Prostate gland (tissue), 2 donors: ENCODE data around the gene ALDH1L1. TPM values are rescaled to one million over a fixed set of nuclear protein-coding genes. Genes with fewer than 3 reads are reported as not detected.

Source experiments
- DNase-seq: peaks from one replicate; pipeline ENCODE4 v3.0.0-alpha.2; 2019; ENCODE audit warnings: low spot score
- H3K27ac ChIP-seq, 2 donors: fragments of 200-600 bp; sonication (generic); 2 replicates each; pipeline ENCODE4 v1.5.1; 2017 to 2019
- H3K27me3 ChIP-seq: fragments of 200-600 bp; sonication (generic); replicated peaks from 2 replicates; pipeline ENCODE4 v1.5.1; 2019; ENCODE audit not compliant: insufficient read depth
- H3K36me3 ChIP-seq, 2 donors: fragments of 200-600 bp; sonication (generic); 1 replicate in 1 of 2; 2 replicates in 1 of 2; pipeline versions ENCODE4 v1.5.1 to v1.8.1; 2017 to 2019
- H3K4me1 ChIP-seq: fragments of 200-600 bp; sonication (generic); replicated peaks from 2 replicates; pipeline ENCODE4 v1.5.1; 2019
- H3K4me3 ChIP-seq, 2 donors: fragments of 200-600 bp; sonication (generic); 2 replicates each; pipeline ENCODE4 v1.5.1; 2017 to 2019
- H3K9me3 ChIP-seq: fragments of 200-600 bp; sonication (generic); 2 replicates; pipeline ENCODE4 v1.5.1; 2017
- POLR2A ChIP-seq: fragments of 450-650 bp; IDR thresholded peaks from one replicate; pipeline ENCODE4 v1.6.1; 2016; ENCODE audit warnings: antibody characterized with exemption, mild to moderate bottlenecking
- POLR2AphosphoS5 ChIP-seq: sonication (generic); formaldehyde crosslinking; IDR thresholded peaks from one replicate; pipeline ENCODE4 v1.6.1; 2017; ENCODE audit warnings: antibody characterized with exemption
- WGBS: methylation state at CpG from one replicate; pipeline ENCODE4 v1.1.5; 2018; 5-methylcytosine and 5-hydroxymethylcytosine counted together
- intact Hi-C: fragments of 100-400 bp; cut with DNase I; formaldehyde crosslinking; loops from one replicate; pipeline ENCODE4 v1.14.2; 2022
- total RNA-seq, 2 donors: library from RNA; depleted of rRNA; stranded (reverse); fragments of >200 nt; gene quantifications; one replicate each; pipeline ENCODE4 v1.1.0, GENCODE V29; 2016
- TF ChIP-seq, protein P1 (sequence below), 4 experiments: fragments of 200-600 bp in 2 of 4; fragments of 450-650 bp in 2 of 4; sonication (generic) in 2 of 4; IDR thresholded peaks; 1 replicate in 3 of 4; 2 replicates in 1 of 4; pipeline ENCODE4 v1.5.1; 2016 to 2019; ENCODE audit warnings: antibody characterized with exemption in 4 of 4, mild to moderate bottlenecking in 2 of 4, moderate library complexity in 2 of 4

The ALDH1L1 gene
- total RNA-seq, 2 donors from 2014 or later, result 19.6 to 57.3 TPM

GRCh38 chr3:126212620-126213378 is 32.4 kb upstream of the ALDH1L1 start:
- H3K36me3 ChIP-seq, result no peaks in the 10 kb centered on the region
- no peaks in the 10 kb centered on the region for H3K9me3 ChIP-seq
- 4% methylated on average over 33 of the region's 57 CpGs for WGBS
- peak overlapping the region; percentile 70 to 87 for H3K27ac ChIP-seq
- H3K4me3 ChIP-seq, result peak overlapping the region; percentile 36 to 43
- no peaks in the 10 kb centered on the region for H3K4me1 ChIP-seq
- H3K27me3 ChIP-seq, result no peaks in the 10 kb centered on the region
- DNase-seq, result peak; percentile 65
- TF ChIP-seq POLR2A (peak; percentile 16), POLR2AphosphoS5 (peak; percentile 44)
- TF ChIP-seq, protein P1, sequence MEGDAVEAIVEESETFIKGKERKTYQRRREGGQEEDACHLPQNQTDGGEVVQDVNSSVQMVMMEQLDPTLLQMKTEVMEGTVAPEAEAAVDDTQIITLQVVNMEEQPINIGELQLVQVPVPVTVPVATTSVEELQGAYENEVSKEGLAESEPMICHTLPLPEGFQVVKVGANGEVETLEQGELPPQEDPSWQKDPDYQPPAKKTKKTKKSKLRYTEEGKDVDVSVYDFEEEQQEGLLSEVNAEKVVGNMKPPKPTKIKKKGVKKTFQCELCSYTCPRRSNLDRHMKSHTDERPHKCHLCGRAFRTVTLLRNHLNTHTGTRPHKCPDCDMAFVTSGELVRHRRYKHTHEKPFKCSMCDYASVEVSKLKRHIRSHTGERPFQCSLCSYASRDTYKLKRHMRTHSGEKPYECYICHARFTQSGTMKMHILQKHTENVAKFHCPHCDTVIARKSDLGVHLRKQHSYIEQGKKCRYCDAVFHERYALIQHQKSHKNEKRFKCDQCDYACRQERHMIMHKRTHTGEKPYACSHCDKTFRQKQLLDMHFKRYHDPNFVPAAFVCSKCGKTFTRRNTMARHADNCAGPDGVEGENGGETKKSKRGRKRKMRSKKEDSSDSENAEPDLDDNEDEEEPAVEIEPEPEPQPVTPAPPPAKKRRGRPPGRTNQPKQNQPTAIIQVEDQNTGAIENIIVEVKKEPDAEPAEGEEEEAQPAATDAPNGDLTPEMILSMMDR (IDR thresholded peaks at IDR 0.05), result peak in 3 of 4 experiments; percentile 27 to 52 (median 51)
- intact Hi-C loops, result no loop called here

GRCh38 chr3:126212250-126212619 is 31.8 kb upstream of the ALDH1L1 start:
- TF ChIP-seq POLR2A (no peak), POLR2AphosphoS5 (no peak)
- TF ChIP-seq, protein P1 (IDR thresholded peaks at IDR 0.05), result no peak
- Histone ChIP-seq H3K4me3 (no peak overlapping the region), H3K27ac (peak overlapping the region; percentile 70 to 87), H3K36me3 (no peaks in the 10 kb centered on the region), H3K4me1 (no peaks in the 10 kb centered on the region), H3K9me3 (no peaks in the 10 kb centered on the region), H3K27me3 (no peaks in the 10 kb centered on the region)
- DNase-seq, result no peak
- intact Hi-C loops, result no loop called here
- 61% methylated on average over 2 of the region's 2 CpGs for WGBS

- Histone ChIP-seq H3K36me3 (no peaks in the 10 kb centered on the region), H3K27me3 (no peaks in the 10 kb centered on the region), H3K4me3 (no peak overlapping the region), H3K9me3 (no peaks in the 10 kb centered on the region), H3K4me1 (no peaks in the 10 kb centered on the region), H3K27ac (no peak overlapping the region)
- intact Hi-C loops, result no loop called here
- DNase-seq, result no peak
- TF ChIP-seq, protein P1 (IDR thresholded peaks at IDR 0.05), result no peak
- TF ChIP-seq POLR2A (no peak), POLR2AphosphoS5 (no peak)
- WGBS, result 81% methylated on average over 7 of the region's 7 CpGs
Measured at GRCh38 chr3:126211569-126211968, 31.2 kb upstream of the ALDH1L1 start.

DNA sequence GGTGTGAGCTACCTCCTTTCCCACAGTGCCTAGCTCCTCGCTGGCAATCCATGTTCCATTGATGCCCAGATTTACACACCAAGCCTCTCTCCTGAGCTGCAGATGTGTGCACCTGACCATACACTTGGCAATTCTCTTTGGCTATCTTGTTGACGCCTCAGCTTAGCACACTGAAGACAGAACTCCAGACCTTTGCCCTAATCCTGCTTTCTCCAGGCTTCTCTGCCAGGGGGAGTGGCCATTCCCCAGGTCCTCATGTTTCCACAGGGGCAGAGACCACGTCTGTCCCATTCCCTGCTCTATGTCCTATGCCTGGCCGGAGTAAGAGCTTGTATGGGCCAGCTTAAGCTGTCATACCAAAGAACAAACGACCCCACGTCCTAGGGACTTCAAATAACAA is 30.2 kb upstream of the ALDH1L1 start:
- no peaks in the 10 kb centered on the region for H3K9me3 ChIP-seq
- intact Hi-C loops, result no loop called here
- WGBS, result 83% methylated on average over 6 of the region's 6 CpGs
- no peak overlapping the region for H3K4me3 ChIP-seq
- H3K27ac ChIP-seq, result no peak overlapping the region
- no peaks in the 10 kb centered on the region for H3K4me1 ChIP-seq
- no peak for DNase-seq
- H3K36me3 ChIP-seq, result no peaks in the 10 kb centered on the region
- TF ChIP-seq POLR2A, result no peak
- no peak for TF ChIP-seq POLR2AphosphoS5
- TF ChIP-seq, protein P1 (IDR thresholded peaks at IDR 0.05), result no peak
- no peaks in the 10 kb centered on the region for H3K27me3 ChIP-seq

DNA sequence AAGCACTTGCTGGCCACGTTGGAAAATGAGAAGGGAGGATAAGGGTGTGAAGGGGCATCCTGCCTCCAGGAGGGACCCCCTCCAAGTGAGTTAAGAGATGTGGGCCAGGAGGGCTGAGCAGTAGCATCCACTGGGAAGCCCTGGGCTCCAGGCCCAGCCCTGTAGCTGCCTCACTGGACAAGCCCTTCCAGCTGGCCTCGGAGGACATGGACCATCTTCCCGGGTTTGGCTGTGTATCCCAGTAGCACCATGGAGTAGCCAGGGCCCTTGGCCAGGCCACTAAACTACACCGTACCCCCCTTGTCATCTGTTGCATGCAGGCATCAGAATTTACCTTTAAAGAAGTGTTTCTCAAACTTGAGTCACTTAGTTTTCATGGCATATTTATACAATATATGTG is 29.4 kb upstream of the ALDH1L1 start:
- intact Hi-C loops, result no loop called here
- H3K4me3 ChIP-seq, result no peak overlapping the region
- no peaks in the 10 kb centered on the region for H3K36me3 ChIP-seq
- no peak for DNase-seq
- TF ChIP-seq, protein P1 (IDR thresholded peaks at IDR 0.05), result no peak
- no peak for TF ChIP-seq POLR2A
- TF ChIP-seq POLR2AphosphoS5, result no peak
- H3K27me3 ChIP-seq, result no peaks in the 10 kb centered on the region
- no peak overlapping the region for H3K27ac ChIP-seq
- 69% methylated on average over 4 of the region's 4 CpGs for WGBS
- H3K4me1 ChIP-seq, result no peaks in the 10 kb centered on the region
- no peaks in the 10 kb centered on the region for H3K9me3 ChIP-seq
